GM18951 (cell line): ENCODE results near the gene GAGE12D.
"Not testable (repeated sequence)": the region's sequence is repeated elsewhere in the genome, so short reads cannot be mapped to it uniquely, and the experiment has no call there.

Experiments
- in situ Hi-C: fragments of 300-500 bp; cut with MboI; formaldehyde crosslinking; loops from one replicate; pipeline ENCODE4 v1.12.0; 2022; ENCODE audit warnings: low sequenced_read_pairs, mixed read lengths, inconsistent platforms; ENCODE audit not compliant: unreplicated experiment

Gene GAGE12D, protein sequence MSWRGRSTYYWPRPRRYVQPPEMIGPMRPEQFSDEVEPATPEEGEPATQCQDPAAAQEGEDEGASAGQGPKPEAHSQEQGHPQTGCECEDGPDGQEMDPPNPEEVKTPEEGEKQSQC

DNA sequence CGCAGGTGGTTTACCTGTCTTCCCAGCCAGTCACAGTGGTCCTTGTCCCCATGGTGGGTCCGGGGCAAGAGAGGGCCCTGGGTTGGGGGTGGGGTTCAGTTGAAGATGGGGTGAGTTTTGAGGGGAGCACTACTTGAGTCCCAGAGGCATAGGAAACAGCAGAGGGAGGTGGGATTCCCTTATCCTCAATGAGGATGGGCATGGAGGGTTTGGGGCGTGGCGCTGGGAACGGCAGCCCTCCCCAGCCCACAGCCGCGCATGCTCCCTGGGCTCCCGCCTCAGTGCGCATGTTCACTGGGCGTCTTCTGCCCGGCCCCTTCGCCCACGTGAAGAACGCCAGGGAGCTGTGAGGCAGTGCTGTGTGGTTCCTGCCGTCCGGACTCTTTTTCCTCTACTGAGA, at the start of gene GAGE12D:
GAGE12D (plus strand) TSS at position 301 of the 400 bp plus-strand sequence. CDS start 1,155 bp downstream, outside the sequence.
- in situ Hi-C loops = not testable (repeated sequence)

DNA sequence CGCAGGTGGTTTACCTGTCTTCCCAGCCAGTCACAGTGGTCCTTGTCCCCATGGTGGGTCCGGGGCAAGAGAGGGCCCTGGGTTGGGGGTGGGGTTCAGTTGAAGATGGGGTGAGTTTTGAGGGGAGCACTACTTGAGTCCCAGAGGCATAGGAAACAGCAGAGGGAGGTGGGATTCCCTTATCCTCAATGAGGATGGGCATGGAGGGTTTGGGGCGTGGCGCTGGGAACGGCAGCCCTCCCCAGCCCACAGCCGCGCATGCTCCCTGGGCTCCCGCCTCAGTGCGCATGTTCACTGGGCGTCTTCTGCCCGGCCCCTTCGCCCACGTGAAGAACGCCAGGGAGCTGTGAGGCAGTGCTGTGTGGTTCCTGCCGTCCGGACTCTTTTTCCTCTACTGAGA, 9.7 kb upstream of the GAGE12D start, which contains the start of gene GAGE12C:
GAGE12C (plus strand) TSS at position 301 of the 400 bp plus-strand sequence. CDS start 1,155 bp downstream, outside the sequence.
- in situ Hi-C loops = not testable (repeated sequence)

DNA sequence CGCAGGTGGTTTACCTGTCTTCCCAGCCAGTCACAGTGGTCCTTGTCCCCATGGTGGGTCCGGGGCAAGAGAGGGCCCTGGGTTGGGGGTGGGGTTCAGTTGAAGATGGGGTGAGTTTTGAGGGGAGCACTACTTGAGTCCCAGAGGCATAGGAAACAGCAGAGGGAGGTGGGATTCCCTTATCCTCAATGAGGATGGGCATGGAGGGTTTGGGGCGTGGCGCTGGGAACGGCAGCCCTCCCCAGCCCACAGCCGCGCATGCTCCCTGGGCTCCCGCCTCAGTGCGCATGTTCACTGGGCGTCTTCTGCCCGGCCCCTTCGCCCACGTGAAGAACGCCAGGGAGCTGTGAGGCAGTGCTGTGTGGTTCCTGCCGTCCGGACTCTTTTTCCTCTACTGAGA, 9.5 kb downstream of the GAGE12D start, which contains the start of gene GAGE12E:
GAGE12E (plus strand) TSS at position 301 of the 400 bp plus-strand sequence. CDS start 1,155 bp downstream, outside the sequence.
- in situ Hi-C loops = loop anchor here (25.0 kb wide), 1 partner anchor 239 kb away; the partner anchor contains the start of genes GAGE10 and GAGE12J

DNA sequence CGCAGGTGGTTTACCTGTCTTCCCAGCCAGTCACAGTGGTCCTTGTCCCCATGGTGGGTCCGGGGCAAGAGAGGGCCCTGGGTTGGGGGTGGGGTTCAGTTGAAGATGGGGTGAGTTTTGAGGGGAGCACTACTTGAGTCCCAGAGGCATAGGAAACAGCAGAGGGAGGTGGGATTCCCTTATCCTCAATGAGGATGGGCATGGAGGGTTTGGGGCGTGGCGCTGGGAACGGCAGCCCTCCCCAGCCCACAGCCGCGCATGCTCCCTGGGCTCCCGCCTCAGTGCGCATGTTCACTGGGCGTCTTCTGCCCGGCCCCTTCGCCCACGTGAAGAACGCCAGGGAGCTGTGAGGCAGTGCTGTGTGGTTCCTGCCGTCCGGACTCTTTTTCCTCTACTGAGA, 19.0 kb downstream of the GAGE12D start, which contains the start of gene GAGE12F:
GAGE12F (plus strand) TSS at position 301 of the 400 bp plus-strand sequence. CDS start 1,155 bp downstream, outside the sequence.
- in situ Hi-C loops = loop anchor here (25.0 kb wide), 1 partner anchor 248 kb away; the partner anchor contains the start of genes GAGE10 and GAGE12J

DNA sequence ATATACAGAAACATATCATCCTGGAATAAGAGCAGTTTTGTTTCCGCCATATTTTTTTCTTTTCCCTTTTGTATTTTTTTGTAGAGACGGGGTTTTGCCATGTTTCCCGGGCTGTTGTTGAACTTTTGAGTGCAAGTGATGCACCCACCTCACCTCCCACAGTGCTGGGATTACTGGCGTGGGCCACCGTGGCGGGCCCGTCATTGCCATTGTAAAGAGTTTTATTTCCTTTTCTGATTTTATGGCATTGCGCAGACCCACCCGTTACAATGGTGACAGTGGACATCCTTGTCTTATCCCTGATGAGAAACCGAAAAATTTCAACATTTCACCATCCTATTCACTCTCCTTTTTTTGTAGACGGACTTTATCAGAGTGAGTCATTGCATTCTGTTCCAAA, 27.2 kb downstream of the GAGE12D start:
- in situ Hi-C loops = loop anchor here (25.0 kb wide), 1 partner anchor 256 kb away; the partner anchor contains the start of genes GAGE10 and GAGE12J

DNA sequence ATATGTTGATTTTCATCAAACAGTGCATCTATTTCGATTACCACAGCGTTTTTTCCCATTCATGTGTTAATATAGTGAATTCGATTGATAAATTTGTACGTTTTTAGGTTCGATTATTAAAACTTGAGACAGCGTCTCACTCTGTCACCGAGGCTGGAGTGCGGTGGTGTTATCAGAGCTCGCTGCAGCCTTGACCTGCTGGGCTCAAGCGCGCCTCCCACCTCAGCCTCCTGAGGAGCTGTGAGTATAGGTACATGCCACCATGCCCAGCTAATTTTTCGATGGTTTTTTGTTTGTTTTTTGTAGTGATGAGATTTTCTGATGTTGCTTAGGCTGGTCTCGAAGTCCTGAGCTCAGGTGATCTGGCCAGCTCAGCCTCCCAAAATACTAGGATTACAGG, 27.6 kb downstream of the GAGE12D start:
- in situ Hi-C loops = loop anchor here (25.0 kb wide), 1 partner anchor 257 kb away; the partner anchor contains the start of genes GAGE10 and GAGE12J

DNA sequence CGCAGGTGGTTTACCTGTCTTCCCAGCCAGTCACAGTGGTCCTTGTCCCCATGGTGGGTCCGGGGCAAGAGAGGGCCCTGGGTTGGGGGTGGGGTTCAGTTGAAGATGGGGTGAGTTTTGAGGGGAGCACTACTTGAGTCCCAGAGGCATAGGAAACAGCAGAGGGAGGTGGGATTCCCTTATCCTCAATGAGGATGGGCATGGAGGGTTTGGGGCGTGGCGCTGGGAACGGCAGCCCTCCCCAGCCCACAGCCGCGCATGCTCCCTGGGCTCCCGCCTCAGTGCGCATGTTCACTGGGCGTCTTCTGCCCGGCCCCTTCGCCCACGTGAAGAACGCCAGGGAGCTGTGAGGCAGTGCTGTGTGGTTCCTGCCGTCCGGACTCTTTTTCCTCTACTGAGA, 28.6 kb downstream of the GAGE12D start, which contains the start of gene GAGE12G:
GAGE12G (plus strand) TSS at position 301 of the 400 bp plus-strand sequence. CDS start 1,155 bp downstream, outside the sequence.
- in situ Hi-C loops = loop anchor here (25.0 kb wide), 1 partner anchor 258 kb away; the partner anchor contains the start of genes GAGE10 and GAGE12J

DNA sequence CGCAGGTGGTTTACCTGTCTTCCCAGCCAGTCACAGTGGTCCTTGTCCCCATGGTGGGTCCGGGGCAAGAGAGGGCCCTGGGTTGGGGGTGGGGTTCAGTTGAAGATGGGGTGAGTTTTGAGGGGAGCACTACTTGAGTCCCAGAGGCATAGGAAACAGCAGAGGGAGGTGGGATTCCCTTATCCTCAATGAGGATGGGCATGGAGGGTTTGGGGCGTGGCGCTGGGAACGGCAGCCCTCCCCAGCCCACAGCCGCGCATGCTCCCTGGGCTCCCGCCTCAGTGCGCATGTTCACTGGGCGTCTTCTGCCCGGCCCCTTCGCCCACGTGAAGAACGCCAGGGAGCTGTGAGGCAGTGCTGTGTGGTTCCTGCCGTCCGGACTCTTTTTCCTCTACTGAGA, 38.1 kb downstream of the GAGE12D start, which contains the start of gene GAGE12H:
GAGE12H (plus strand) TSS at position 301 of the 400 bp plus-strand sequence. CDS start 1,155 bp downstream, outside the sequence.
- in situ Hi-C loops = not testable (repeated sequence)

DNA sequence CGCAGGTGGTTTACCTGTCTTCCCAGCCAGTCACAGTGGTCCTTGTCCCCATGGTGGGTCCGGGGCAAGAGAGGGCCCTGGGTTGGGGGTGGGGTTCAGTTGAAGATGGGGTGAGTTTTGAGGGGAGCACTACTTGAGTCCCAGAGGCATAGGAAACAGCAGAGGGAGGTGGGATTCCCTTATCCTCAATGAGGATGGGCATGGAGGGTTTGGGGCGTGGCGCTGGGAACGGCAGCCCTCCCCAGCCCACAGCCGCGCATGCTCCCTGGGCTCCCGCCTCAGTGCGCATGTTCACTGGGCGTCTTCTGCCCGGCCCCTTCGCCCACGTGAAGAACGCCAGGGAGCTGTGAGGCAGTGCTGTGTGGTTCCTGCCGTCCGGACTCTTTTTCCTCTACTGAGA, 47.7 kb downstream of the GAGE12D start, which contains the start of gene GAGE2A:
GAGE2A (plus strand) TSS at position 301 of the 400 bp plus-strand sequence. CDS start 1,155 bp downstream, outside the sequence.
- in situ Hi-C loops = not testable (repeated sequence)

DNA sequence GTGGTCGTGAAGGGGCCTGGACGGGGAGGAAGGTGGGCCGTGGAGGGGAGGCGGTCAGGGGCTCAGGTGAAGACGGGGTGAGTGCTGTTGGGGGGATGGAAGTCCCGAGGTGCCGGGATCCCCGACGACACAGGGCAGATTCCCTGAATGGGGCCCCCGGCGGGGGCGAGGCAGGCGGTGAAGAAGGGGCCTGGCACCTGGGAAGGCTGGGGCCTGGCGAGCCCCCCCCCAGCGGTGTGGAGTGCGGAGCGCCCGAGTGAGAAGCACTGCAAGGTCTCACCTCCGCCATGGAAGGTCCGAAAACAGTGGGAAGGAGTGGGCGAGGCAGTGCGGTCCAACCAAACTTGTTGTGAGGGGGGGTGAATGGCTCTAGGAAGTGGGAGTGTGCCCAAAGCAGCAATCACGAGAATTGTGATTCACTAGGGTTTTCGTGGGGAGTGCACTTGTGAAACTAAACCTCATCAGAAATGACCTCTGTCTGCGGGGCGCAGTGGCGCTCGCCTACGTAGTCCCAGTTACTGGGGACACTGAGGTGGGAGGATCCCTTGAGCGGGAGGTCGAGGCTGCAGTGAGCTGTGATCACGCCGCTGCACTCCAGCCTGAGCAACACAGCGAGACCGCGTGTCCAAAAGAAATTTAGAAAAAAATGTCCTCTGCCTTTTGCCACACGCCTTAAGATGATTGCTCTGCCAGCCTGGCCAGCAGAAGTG, 48.4 kb downstream of the GAGE12D start:
- in situ Hi-C loops = not testable (repeated sequence)

DNA sequence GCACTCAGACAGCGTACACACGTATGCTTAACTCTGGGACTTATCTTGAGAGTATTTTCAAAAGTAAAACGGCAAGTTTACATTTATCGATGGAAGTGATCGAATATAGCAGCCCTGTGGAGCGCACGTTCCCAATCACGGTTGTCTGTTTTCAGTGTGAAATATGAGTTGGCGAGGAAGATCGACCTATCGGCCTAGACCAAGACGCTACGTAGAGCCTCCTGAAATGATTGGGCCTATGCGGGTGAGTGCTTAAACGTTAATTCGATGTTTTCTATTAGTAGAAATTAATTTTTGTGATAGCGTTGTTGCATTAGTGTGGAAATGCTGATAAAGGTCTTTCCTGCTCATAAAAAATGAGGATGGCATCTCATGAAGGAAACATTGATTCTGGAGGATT, 49.0 kb downstream of the GAGE12D start:
- in situ Hi-C loops = not testable (repeated sequence)
